Transverse colon (tissue), 4 donors: ENCODE data around the gene LHFPL3.

Experiments used
- POLR2AphosphoS5 ChIP-seq, 3 donors: sonication (generic); formaldehyde crosslinking; IDR thresholded peaks; one replicate each; pipeline ENCODE4 v1.6.1; 2016; ENCODE audit warnings: antibody characterized with exemption in 3 of 3
- TF ChIP-seq, protein P1 (sequence below), 5 experiments: fragments of 200-600 bp in 3 of 5; fragments of 450-650 bp in 2 of 5; sonication (generic) in 3 of 5; IDR thresholded peaks; 1 replicate in 2 of 5; 2 replicates in 3 of 5; pipeline ENCODE4 v1.5.1; 2016 to 2017; ENCODE audit warnings: antibody characterized with exemption in 5 of 5, inconsistent platforms in 3 of 5, mild to moderate bottlenecking in 2 of 5, moderate library complexity in 1 of 5

DNA sequence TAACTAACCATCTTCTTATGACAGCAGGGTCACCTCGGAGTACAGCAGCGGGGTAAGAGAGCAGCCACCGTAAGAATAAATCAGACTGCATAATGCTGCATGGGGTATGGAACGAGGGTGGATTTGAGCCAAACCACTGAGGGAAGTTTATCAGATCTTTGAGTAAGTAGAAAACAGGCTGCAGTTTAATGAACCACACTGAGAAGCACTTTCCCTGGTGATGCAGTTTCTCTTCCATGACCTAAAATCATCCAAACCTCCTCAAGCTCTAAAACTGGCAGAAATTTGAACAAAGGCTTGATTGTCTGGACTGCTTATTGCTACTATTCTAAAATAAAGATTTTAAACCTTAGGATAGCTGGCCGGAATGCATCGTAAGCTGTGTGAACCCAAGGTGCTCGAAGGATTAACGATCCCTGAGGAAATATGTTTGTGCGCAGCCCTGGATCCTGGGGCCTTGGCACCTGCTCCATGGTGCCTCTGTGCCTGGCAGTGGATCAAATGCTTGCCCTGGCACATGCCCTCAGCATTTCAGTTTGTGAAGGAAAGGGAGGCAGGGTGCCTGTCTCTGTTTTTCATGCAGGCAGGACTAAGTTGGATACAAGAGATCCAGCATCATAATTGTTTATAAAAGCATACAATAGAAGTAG, 322.7 kb downstream of the LHFPL3 start:
- TF ChIP-seq, protein P1, sequence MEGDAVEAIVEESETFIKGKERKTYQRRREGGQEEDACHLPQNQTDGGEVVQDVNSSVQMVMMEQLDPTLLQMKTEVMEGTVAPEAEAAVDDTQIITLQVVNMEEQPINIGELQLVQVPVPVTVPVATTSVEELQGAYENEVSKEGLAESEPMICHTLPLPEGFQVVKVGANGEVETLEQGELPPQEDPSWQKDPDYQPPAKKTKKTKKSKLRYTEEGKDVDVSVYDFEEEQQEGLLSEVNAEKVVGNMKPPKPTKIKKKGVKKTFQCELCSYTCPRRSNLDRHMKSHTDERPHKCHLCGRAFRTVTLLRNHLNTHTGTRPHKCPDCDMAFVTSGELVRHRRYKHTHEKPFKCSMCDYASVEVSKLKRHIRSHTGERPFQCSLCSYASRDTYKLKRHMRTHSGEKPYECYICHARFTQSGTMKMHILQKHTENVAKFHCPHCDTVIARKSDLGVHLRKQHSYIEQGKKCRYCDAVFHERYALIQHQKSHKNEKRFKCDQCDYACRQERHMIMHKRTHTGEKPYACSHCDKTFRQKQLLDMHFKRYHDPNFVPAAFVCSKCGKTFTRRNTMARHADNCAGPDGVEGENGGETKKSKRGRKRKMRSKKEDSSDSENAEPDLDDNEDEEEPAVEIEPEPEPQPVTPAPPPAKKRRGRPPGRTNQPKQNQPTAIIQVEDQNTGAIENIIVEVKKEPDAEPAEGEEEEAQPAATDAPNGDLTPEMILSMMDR (IDR thresholded peaks at IDR 0.05): no peak
- no peak for TF ChIP-seq POLR2AphosphoS5 (IDR thresholded peaks at IDR 0.05)
